ENCODE measurements around the gene PRPH.

DNA sequence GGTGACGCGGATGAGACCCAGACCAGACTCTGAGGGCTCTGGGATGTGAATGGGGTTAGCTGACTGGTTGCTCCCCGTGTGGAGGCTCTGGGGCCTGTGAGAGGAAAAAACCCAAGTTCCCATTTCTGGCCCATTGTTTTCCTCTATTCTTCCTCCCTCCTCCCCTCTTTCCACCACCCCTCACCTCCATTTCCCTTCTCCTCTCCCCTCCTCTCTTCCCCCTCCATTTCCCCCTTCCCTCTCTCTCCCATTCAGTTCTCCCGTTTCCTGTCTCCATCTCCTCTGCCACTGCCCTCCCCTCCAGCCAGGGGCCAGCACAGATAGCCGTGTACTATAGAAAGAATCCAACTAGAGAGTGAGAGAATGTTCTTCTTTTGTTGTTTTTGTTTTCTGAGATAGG, 12.6 kb upstream of the PRPH start:
- TF ChIP-seq EP300 (IDR thresholded peaks at IDR 0.05) (no peak), POLR2A (IDR thresholded peaks at IDR 0.05) (no peak)
- TF ChIP-seq, protein P1, sequence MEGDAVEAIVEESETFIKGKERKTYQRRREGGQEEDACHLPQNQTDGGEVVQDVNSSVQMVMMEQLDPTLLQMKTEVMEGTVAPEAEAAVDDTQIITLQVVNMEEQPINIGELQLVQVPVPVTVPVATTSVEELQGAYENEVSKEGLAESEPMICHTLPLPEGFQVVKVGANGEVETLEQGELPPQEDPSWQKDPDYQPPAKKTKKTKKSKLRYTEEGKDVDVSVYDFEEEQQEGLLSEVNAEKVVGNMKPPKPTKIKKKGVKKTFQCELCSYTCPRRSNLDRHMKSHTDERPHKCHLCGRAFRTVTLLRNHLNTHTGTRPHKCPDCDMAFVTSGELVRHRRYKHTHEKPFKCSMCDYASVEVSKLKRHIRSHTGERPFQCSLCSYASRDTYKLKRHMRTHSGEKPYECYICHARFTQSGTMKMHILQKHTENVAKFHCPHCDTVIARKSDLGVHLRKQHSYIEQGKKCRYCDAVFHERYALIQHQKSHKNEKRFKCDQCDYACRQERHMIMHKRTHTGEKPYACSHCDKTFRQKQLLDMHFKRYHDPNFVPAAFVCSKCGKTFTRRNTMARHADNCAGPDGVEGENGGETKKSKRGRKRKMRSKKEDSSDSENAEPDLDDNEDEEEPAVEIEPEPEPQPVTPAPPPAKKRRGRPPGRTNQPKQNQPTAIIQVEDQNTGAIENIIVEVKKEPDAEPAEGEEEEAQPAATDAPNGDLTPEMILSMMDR (IDR thresholded peaks at IDR 0.05) = no peak
